H1 (cell line): ENCODE measurements around the gene BRD7. TPM values are rescaled to one million over a fixed set of nuclear protein-coding genes. Genes with fewer than 3 reads are reported as not detected.

Source experiments
- BACH1 ChIP-seq: IDR thresholded peaks from 2 replicates; pipeline ENCODE4 v1.6.1; 2012; ENCODE audit warnings: low read length, improper control_type of control experiment
- CTBP2 ChIP-seq: IDR thresholded peaks from 2 replicates; pipeline ENCODE4 v1.7.0; 2011; ENCODE audit warnings: borderline replicate concordance, mild to moderate bottlenecking, moderate library complexity, mixed read lengths, low read length; ENCODE audit not compliant: insufficient read depth, insufficient read length
- CTCF ChIP-seq, 3 experiments: IDR thresholded peaks; 1 replicate in 2 of 3; 2 replicates in 1 of 3; pipeline versions ENCODE4 v1.5.1 to v1.6.1; 2011; ENCODE audit warnings: low read length in 3 of 3, mild to moderate bottlenecking in 3 of 3, inconsistent platforms in 2 of 3, low read depth in 1 of 3, moderate library complexity in 1 of 3; ENCODE audit not compliant: insufficient read depth in 1 of 3; ENCODE audit errors: control extremely low read depth in 1 of 3
- EP300 ChIP-seq, 2 experiments: IDR thresholded peaks; 1 replicate in 1 of 2; 2 replicates in 1 of 2; pipeline ENCODE4 v1.6.1; 2011 to 2012; ENCODE audit warnings: low read depth in 2 of 2, low read length in 2 of 2, mild to moderate bottlenecking in 2 of 2, borderline replicate concordance in 1 of 2, inconsistent platforms in 1 of 2, moderate library complexity in 1 of 2
- JUN ChIP-seq: IDR thresholded peaks from 2 replicates; pipeline ENCODE4 v1.6.1; 2011; ENCODE audit warnings: low read depth, mild to moderate bottlenecking, improper control_type of control experiment, low read length
- KDM1A ChIP-seq: fragments of 200-600, 300-600 bp; sonication (generic); IDR thresholded peaks from 2 replicates; pipeline ENCODE4 v1.7.1; 2016; ENCODE audit warnings: mild to moderate bottlenecking, low read length, borderline replicate concordance
- POLR2A ChIP-seq, 2 experiments: IDR thresholded peaks; 1 replicate in 1 of 2; 2 replicates in 1 of 2; pipeline ENCODE4 v1.6.1; 2011; ENCODE audit warnings: low read depth in 2 of 2, low read length in 2 of 2, mild to moderate bottlenecking in 2 of 2; ENCODE audit errors: control extremely low read depth in 1 of 2
- POLR2AphosphoS5 ChIP-seq: IDR thresholded peaks from 2 replicates; pipeline ENCODE4 v1.6.1; 2011; ENCODE audit warnings: low read depth, low read length
- SP4 ChIP-seq: IDR thresholded peaks from 2 replicates; pipeline ENCODE4 v1.6.1; 2012; ENCODE audit warnings: low read length, inconsistent platforms
- TEAD4 ChIP-seq: IDR thresholded peaks from 2 replicates; pipeline ENCODE4 v1.6.1; 2012; ENCODE audit warnings: low read depth, low read length, inconsistent platforms, mixed read lengths
- polyA plus RNA-seq, 7 experiments: library from polyadenylated mRNA; depleted of rRNA in 3 of 7; stranded (reverse) in 5 of 7; unstranded in 2 of 7; fragments of >200 nt in 5 of 7; fragments of 200-250 nt in 2 of 7; gene quantifications; 1 replicate in 5 of 7; 2 replicates in 1 of 7; 4 replicates in 1 of 7; pipeline versions ENCODE4 v1.2.1 to v1.2.3, GENCODE V29; 2011 to 2013; ENCODE audit warnings: missing spikeins in 2 of 7, mixed read lengths in 2 of 7
- total RNA-seq: library from RNA; stranded (reverse); fragmentation: NEBNext Ultra II Directional; extraction: Animal tissue kit (Norgen Biotek cat#: 25700); gene quantifications from 2 replicates; pipeline ENCODE4 v1.2.1, GENCODE V29; 2021
- TF ChIP-seq, protein P1 (sequence below): IDR thresholded peaks from 2 replicates; pipeline ENCODE4 v1.6.1; 2011; ENCODE audit warnings: low read depth, mild to moderate bottlenecking, low read length; ENCODE audit not compliant: insufficient read depth

The BRD7 gene
- total and polyA plus RNA-seq, 2 of the 8 experiments (the other 6 are each of a cell fraction or from before 2014, with no cell fraction given): 42.5 to 120 TPM

DNA sequence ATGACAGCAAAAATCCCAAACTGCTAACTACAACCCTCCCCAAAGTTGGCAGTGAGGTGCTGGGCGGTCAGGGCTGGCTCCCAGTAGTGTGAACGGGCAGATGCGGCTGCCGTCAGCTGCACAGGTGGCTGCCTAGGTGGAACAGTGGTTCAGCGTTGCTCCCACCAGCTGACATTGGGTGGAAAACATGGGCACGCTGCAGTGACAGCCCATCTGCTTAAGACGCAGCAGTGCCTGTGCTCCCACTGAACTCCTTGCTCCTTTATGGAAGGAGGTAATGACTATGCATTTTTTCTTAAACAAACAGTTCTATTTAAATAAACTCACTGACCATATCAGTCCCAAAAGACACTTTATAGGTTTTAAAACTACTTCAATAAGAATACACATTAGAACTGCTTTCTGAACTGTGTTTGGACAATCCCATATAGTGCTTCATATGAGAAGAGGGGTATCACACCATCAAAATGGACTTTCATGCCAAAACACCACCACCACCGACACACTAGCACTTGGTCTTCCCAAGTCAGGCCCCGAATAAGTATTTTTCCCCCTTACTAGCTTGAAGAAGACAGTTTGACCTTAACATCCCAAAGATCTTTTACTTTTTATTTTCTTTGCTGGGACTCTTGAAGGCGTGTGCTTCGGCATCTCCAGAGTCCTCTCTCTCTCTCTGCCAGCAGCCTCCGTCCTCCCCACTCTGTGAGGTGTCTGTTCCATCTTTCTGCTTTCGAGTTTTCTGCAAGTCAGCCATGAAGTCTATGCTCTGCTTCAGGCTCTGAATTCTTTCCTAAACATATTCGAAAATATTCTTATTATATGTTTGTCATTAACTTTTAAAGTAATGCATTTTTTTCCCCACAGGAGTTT is 34.4 kb downstream of the BRD7 start (continued):
- no peak for TF ChIP-seq CTCF (IDR thresholded peaks at IDR 0.05; ENCODE audit: control extremely low read depth in 1 of 3, insufficient read depth in 1 of 3, low read depth in 1 of 3, low read length in 3 of 3)
- TF ChIP-seq, protein P1, sequence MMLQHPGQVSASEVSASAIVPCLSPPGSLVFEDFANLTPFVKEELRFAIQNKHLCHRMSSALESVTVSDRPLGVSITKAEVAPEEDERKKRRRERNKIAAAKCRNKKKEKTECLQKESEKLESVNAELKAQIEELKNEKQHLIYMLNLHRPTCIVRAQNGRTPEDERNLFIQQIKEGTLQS: no peak
- no peak for TF ChIP-seq SP4
- TF ChIP-seq EP300 (IDR thresholded peaks at IDR 0.05; ENCODE audit: borderline replicate concordance in 1 of 2, low read depth in 2 of 2, low read length in 2 of 2): no peak
- TF ChIP-seq JUN: no peak
- TF ChIP-seq KDM1A: no peak
- TF ChIP-seq BACH1: no peak
- no peak for TF ChIP-seq POLR2A (IDR thresholded peaks at IDR 0.05; ENCODE audit: control extremely low read depth in 1 of 2, low read depth in 2 of 2, low read length in 2 of 2)
- TF ChIP-seq POLR2AphosphoS5: no peak; the same call in 1 of the 2 replicates
- no peak for TF ChIP-seq TEAD4
- no peak for TF ChIP-seq CTBP2
